GM12891 (cell line): Measurements from ENCODE around the gene FAM180A.

ENCODE experiments used
- POLR2A ChIP-seq: IDR thresholded peaks from 2 replicates; pipeline ENCODE4 v1.6.1; 2011; ENCODE audit warnings: low read depth, low read length, control low read depth
- POLR2AphosphoS5 ChIP-seq: IDR thresholded peaks from 2 replicates; pipeline ENCODE4 v1.6.1; 2011; ENCODE audit warnings: low read depth, low read length, control low read depth
- POU2F2 ChIP-seq: IDR thresholded peaks from 2 replicates; pipeline ENCODE4 v1.6.1; 2011; ENCODE audit warnings: low read depth, mild to moderate bottlenecking, control low read depth, low read length, moderate library complexity
- TAF1 ChIP-seq: IDR thresholded peaks from 2 replicates; pipeline ENCODE4 v1.6.1; 2011; ENCODE audit warnings: low read depth, low read length, control low read depth

- TF ChIP-seq TAF1 (no peak), POLR2A (no peak), POLR2AphosphoS5 (no peak), POU2F2 (no peak)
Observed at GRCh38 chr7:135711139-135711469, 37.5 kb downstream of the FAM180A start.
